OCI-LY1 (cell line): Measurements from ENCODE around the gene TAS1R1.

Experiments used
- CTCF ChIP-seq: fragments of 200-600 bp; sonication (generic), shearing (Covaris generic); IDR thresholded peaks from 2 replicates; pipeline ENCODE4 v1.5.1; 2017; ENCODE audit warnings: mild to moderate bottlenecking, antibody characterized with exemption, low read length, moderate library complexity, mixed read lengths
- EZH2 ChIP-seq: fragments of 200-600 bp; sonication (generic), shearing (Covaris generic); IDR thresholded peaks from 2 replicates; pipeline ENCODE4 v1.8.0; 2017; ENCODE audit warnings: borderline replicate concordance, mixed run types, mild to moderate bottlenecking, antibody characterized with exemption, low read length, moderate library complexity, mixed read lengths

- TF ChIP-seq CTCF (no peak), EZH2 (no peak)
Observed at GRCh38 chr1:6588893-6589520, 33.9 kb downstream of the TAS1R1 start.
